Right lung (tissue), 5 donors: Measurements from ENCODE around the gene PRR19. TPM values are rescaled to one million over a fixed set of nuclear protein-coding genes. Genes with fewer than 3 reads are reported as not detected.
A peak's percentile ranks its signal among the peaks of the same experiment; 100 is the strongest.
"Not testable (repeated sequence)": the region's sequence is repeated elsewhere in the genome, so short reads cannot be mapped to it uniquely, and the experiment has no call there.

Experiments used
- DNase-seq, 2 donors: peaks; one replicate each; pipeline ENCODE4 v3.0.0-alpha.2; 2013
- polyA plus RNA-seq, 5 donors: library from polyadenylated mRNA; unstranded; fragments of 120-200 nt; gene quantifications; one replicate each; pipeline versions ENCODE4 v1.2.1 to v1.2.3, GENCODE V29; 2013; ENCODE audit warnings: inconsistent platforms in 1 of 5, low replicate concordance in 1 of 5; ENCODE audit not compliant: insufficient read length in 5 of 5, insufficient read depth in 1 of 5

Gene PRR19
- polyA plus RNA-seq, 5 donors = 1.1 to 2.0 (median 1.4) TPM

GRCh38 chr19:42325308-42325895 is 23.5 kb downstream of the PRR19 start, which contains the start of gene MEGF8:
TSS of gene MEGF8 (plus strand) at chr19:42325635. CDS start at chr19:42326244, 609 bp downstream.
- peak; percentile 98 to 99 for DNase-seq

GRCh38 chr19:42325896-42326771 is 24.2 kb downstream of the PRR19 start:
- no peak for DNase-seq

GRCh38 chr19:42326969-42327368 is 25.0 kb downstream of the PRR19 start:
- no peak for DNase-seq

GRCh38 chr19:42327381-42327780 is 25.4 kb downstream of the PRR19 start:
- DNase-seq = no peak

GRCh38 chr19:42328106-42328505 is 26.2 kb downstream of the PRR19 start:
- DNase-seq = no peak

GRCh38 chr19:42328854-42329253 is 26.9 kb downstream of the PRR19 start:
- DNase-seq = no peak

GRCh38 chr19:42330241-42330711 is 28.3 kb downstream of the PRR19 start:
- no peak for DNase-seq

- DNase-seq = not testable (repeated sequence)
Observed at GRCh38 chr19:42331333-42331732, 29.4 kb downstream of the PRR19 start.

- no peak for DNase-seq
Observed at GRCh38 chr19:42332059-42332458, 30.1 kb downstream of the PRR19 start.

GRCh38 chr19:42333018-42333417 is 31.1 kb downstream of the PRR19 start:
- no peak for DNase-seq

- no peak for DNase-seq
Observed at GRCh38 chr19:42333975-42334696, 32.2 kb downstream of the PRR19 start.

GRCh38 chr19:42334697-42335373 is 32.9 kb downstream of the PRR19 start:
- no peak for DNase-seq

- DNase-seq = no peak
Observed at GRCh38 chr19:42335374-42335936, 33.5 kb downstream of the PRR19 start.

GRCh38 chr19:42335971-42336370 is 34.0 kb downstream of the PRR19 start:
- no peak for DNase-seq

- DNase-seq = not testable (repeated sequence)
Observed at GRCh38 chr19:42339126-42339860, 37.4 kb downstream of the PRR19 start.

GRCh38 chr19:42339922-42340321 is 38.0 kb downstream of the PRR19 start:
- not testable (repeated sequence) for DNase-seq

- DNase-seq = no peak
Observed at GRCh38 chr19:42343344-42344110, 41.6 kb downstream of the PRR19 start.

GRCh38 chr19:42344336-42344893 is 42.5 kb downstream of the PRR19 start:
- no peak for DNase-seq

GRCh38 chr19:42345191-42345812 is 43.4 kb downstream of the PRR19 start:
- no peak for DNase-seq
